HG03139 (cell line): Measurements from ENCODE around the gene EEFSEC.

ENCODE experiments used
- ATAC-seq: cut with Tn5 transposase; IDR thresholded peaks from one replicate; pipeline ENCODE4 v1.9.1; 2021; ENCODE audit not compliant: unreplicated experiment

The EEFSEC gene

GRCh38 chr3:128240232-128240631 lies 87.0 kb downstream of the EEFSEC start:
- no peak for ATAC-seq

DNA sequence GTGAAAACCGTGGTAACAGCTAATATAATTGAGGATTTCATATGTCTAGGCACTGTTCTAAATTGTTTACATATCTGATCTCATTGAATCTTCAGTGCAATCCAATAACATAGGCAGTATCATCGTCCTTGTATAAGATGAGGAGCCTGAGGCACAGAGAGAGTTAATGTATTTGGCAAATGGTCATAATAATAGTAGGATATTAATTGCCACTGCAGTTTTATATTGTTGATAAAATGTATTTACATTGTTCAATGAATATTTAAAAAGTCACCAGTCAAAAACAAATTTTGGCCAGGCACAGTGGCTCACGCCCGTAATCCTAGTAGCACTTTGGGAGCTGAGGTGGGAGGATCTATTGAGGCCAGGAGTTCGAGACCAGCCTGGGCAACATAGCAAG lies 88.5 kb downstream of the EEFSEC start:
- ATAC-seq, result no peak

- no peak for ATAC-seq
Observed at GRCh38 chr3:128242818-128243601, 89.7 kb downstream of the EEFSEC start.

DNA sequence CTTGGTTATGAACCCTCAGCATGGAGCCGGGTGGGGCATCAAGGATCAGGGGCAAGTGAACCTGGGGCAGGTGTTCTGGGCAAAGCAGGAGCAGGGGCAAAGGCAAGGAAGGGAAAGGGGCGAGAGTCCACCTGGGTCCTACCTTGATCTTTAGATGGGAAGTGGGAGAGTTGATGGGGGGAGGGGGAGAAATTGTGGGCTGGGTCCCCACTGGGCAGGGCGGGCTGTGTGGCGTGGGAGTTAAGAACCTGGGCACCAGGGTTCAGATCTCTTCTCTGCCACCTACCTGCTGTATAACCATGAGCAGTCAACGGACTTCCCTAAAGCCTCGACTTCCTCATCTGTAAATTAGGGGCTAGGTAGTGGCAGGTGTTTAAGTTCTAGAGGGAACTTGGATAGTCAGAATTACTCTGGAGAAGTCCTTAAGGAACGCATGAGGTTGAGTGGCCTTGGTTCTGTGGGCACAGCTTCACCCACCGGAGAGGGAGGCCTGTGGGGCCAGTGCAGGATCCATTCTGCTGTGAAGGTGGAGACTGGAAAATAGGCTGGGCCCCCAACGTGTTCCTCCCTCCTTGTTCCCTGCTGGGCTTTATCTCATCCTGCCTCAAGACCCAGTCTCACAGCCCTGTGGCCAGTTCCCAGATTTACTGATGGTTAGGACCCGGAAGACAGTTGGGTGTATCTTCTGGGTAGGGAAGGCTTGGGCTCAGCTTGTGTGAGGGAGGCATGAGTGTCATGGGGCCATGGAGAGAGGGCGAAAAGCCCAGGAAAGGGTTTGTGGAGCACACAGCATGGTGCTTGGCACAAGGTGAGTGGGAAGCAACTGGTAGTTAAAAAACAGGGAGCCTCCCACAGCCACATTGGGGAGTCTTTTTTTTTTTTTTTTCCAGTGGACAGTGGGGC lies 90.6 kb downstream of the EEFSEC start:
- ATAC-seq, result no peak

GRCh38 chr3:128245460-128245859 lies 92.2 kb downstream of the EEFSEC start:
- no peak for ATAC-seq

GRCh38 chr3:128247666-128248409 lies 94.6 kb downstream of the EEFSEC start:
- no peak for ATAC-seq

DNA sequence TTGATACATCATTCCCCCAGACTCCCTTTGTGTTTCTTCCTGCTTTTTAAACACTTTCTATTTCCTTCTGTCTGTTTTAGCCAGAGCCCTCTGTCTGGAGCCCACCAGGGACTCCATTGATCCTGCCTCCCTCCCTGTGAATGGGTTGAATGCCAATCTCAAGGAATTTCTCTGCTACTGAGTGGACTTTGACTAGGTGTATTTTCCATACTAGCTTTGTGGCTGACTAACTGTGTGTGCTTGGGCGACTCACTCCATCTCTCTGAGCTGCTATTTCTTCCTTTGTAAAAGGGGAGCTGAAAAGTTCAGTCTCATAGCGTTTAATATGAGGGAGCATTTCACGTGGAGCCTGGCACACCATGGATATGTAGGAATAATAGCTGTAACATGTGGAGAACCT lies 98.8 kb downstream of the EEFSEC start:
- ATAC-seq, result no peak

DNA sequence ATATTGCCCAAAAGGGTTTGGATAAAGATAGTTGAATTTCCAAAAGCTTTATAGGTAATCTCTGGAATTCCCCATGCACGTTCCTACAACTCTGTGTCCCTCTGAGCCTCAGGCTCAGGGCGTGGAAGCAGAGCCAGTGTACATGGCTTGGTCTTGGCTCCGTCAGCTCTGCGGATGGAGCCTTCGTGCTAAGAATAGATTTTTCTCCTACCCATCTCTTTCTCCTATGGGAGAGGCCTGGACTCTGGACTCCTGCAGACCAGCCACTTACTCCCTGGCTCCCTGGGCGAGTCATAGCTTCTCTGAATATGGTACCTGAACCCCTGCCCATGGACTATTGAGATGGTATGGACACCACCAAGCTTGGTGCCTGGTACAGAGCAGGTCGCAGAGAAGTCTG lies 99.9 kb downstream of the EEFSEC start:
- ATAC-seq, result no peak

DNA sequence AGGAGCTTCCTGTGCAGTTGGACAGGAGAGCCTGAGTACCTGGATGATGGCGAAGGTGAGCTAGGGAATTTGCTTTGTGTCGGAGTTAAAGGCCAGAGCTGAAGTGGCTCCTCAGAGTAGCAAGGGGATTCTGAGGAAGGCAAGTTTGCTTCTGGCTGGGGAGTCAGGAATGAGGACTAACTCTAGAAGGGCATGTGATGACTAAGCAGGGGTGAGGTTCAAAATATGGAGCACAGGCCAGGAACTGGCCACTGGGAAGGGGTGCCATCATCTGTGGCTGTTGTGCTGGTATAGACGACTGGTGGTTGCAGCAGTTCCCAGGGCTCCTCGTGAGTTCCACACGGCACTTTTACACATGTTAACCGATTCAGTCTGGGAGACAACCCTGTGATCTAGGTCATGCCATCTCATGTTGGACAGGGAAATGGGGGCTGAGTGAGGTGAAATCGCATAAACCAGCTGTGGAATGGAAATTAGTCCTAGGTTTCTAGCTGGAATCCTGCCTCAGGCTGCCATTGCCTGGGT lies 100.8 kb downstream of the EEFSEC start:
- ATAC-seq, result no peak

DNA sequence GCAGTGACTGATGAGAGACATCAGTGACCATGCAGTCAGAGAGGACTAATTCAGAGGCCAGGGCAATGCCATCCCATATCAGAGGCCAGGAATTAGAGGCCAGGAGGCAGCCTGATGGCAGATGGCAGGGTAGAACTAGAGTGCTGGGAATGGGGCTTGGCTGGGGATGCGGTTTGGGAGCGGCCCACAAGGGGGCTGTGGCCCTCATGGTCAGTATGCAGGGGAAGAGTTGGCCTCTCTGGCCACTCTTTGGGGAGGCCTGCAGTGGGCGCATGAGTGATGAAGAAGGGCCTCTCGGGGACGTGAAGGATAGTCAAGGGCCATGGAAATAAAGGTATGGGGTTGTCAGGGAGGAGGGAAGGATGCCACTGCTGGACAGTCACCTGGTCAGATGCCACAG lies 101.7 kb downstream of the EEFSEC start:
- ATAC-seq, result no peak

DNA sequence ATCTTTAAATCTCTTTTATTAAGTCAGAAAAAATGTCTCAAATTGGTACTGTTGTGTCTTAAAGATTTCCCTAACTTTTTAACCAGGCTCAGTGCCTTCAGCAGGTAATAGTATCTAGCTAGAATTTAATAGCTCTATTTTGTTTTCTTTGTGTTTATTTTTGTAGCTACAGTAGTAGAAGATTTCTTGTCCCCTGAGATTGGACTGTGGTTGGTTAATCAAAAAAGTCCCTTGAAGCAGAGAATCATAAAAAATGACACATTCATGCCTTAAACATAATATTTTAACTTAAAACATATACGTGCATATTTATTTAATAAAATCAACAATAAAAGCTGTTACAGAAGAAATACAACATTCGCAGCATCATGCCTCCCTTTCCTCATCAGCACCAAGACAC lies 102.8 kb downstream of the EEFSEC start:
- ATAC-seq, result no peak

DNA sequence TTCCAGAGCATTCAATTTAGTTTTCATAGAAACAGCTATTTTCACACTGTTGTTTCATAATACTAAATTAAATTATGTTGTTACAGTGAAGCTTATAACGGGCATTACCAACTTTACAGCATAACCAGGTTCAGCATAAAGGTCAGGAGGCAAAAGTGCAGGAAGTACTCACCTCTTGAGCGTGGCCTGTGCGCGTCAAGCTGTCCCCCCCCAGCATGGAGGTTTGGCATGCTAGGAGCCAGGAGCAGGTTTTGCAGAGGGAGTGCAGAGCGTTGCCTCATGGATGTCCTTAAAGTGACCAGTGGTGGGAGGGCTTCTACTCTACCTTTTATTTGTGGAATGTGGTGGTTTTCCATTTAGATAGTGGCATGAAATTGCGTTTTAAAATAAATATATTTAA lies 104.4 kb downstream of the EEFSEC start:
- ATAC-seq, result no peak

DNA sequence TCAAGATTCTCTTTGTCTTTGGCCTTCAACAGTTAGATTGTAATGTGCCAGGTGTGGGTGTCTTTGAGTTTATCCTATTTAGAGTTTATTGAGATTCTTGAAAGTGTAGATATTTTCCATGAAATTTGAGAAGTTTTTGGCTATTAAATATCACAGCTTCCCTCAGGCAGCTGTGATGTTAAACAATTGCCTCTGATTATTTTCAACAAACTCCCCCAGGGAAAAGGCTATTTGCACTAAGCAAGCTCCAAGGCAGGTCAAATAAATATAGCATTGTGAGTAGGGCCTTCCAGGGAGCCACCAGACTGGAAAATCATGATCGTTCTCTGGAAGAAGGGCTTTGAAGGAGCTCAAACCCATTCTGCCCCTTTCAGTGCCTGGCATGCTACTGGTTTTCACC lies 107.0 kb downstream of the EEFSEC start:
- no peak for ATAC-seq

GRCh38 chr3:128262457-128262856 lies 109.2 kb downstream of the EEFSEC start:
- no peak for ATAC-seq

- no peak for ATAC-seq
Observed at GRCh38 chr3:128263118-128263517, 109.8 kb downstream of the EEFSEC start.

GRCh38 chr3:128263946-128264345 lies 110.7 kb downstream of the EEFSEC start:
- ATAC-seq, result no peak

DNA sequence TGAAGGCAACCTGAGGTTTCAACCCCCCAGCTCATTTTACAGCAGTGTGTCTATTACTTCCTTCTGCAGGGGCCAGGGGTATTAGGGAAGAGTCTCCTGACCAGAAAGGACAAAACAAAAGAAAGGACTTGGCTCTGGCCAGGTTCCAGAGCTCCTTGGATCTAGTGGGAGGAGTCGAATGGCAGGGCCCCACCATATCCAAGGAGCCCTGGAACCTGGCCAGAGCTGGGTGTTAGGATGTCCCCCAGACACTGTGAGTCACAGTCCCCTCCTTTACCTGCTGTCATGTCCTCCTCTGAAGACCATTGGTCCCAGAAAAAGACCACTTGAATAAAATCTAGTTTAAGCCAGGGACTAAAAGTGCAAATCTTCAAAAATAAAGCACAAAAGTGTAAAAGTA lies 113.2 kb downstream of the EEFSEC start:
- no peak for ATAC-seq

- no peak for ATAC-seq
Observed at GRCh38 chr3:128267541-128267940, 114.3 kb downstream of the EEFSEC start.

DNA sequence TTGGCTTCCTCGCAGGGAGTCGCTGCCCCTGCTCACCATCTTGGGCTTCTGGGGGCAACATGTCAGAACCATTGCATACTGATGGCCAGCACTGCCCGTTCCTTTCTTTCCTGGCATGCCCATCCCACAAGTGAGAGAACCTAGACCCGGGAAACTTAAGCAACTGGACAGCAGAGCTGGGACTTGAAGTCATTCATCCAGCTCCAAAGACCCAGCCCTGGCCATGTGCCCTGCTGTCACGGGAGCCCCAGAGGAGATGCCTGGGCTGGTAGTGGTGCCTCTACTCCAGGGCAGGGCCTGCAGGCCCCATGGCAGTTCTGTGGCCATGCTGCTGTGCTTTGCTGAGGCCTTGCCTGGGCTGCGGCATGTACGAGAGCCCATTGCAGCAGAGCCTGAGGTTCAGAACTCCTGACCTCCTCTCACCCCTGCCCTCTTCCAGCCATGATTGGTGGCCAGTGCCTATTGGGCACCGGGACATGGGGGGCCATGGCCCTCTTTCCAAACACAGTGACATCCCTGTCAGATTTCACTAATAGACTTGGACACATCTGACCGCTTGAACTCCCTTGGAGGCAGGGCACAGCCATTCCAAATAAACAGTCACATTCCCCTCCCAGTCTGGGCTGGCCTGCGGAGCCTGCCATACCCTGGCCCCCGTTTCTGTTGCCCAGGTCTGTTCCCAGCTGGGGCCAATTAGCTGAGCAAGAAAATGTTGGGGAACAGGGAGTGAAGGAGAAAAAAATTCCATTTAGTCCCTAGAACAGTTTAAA lies 115.9 kb downstream of the EEFSEC start:
- no peak for ATAC-seq

GRCh38 chr3:128269796-128270195 lies 116.5 kb downstream of the EEFSEC start:
- ATAC-seq, result no peak
